GM18873 (cell line): Measurements from ENCODE around the gene TRIM24.
"Not testable (repeated sequence)": the region's sequence is repeated elsewhere in the genome, so short reads cannot be mapped to it uniquely, and the experiment has no call there.

Experiments
- ATAC-seq: cut with Tn5 transposase; IDR thresholded peaks from one replicate; pipeline ENCODE4 v1.9.1; 2021; ENCODE audit warnings: mild to moderate bottlenecking, moderate library complexity, moderate number of reproducible peaks; ENCODE audit not compliant: unreplicated experiment, low FRiP score

The TRIM24 gene

DNA sequence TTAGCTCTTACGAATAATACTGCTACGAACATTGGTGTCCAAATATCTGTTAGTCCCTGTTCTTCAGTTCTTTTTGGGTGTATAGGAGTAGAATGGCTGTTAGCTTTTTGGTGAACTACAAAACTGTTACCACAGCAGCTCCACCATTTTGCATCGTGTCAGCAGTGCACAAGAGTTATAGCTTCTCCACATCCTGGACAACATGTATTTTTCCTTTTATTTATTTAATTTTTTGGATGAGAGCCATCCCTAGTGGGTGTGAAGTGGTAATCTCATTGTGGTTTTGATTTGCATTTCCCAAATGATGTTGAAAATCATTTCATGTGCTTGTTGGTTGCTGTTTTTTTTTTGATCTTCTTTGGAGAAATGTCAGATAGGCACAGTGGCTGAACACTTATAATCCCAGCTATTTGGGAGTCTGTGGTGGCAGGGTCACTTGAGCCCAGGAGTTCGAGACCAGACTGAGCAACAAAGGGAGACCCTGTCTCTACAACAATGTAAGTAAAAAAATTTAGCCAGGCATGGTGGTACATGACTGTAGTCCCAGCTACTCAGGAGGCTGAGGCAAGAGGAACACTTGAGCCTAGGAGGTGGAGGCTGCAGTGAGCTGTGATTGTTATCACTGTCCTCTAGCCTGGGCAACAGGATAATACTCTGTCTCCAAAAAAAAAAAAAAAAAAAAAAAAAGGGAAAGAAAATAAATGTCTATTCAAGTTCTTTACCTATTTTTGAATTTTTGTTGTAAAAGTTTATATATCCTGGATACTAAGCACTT lies 31.7 kb downstream of the TRIM24 start:
- ATAC-seq, result no peak

DNA sequence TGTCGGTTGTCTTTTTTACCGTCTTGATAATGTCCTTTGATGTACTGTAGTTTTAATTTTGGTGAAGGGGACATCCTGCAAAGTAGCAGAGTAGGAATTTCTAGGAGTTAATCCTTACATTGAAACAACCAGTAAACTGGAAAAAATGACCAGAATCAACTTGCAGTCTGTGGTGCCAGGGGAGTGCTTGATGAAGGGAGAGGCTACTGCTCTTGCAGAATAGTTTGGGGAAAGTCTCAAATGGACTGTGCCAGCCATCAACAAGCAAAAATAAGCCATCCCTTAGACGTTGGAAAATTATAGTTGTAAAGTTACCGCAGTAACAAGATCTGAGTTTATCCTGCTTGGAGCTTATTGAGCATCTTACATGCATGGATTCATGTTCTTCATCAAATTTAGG lies 32.4 kb downstream of the TRIM24 start:
- no peak for ATAC-seq

DNA sequence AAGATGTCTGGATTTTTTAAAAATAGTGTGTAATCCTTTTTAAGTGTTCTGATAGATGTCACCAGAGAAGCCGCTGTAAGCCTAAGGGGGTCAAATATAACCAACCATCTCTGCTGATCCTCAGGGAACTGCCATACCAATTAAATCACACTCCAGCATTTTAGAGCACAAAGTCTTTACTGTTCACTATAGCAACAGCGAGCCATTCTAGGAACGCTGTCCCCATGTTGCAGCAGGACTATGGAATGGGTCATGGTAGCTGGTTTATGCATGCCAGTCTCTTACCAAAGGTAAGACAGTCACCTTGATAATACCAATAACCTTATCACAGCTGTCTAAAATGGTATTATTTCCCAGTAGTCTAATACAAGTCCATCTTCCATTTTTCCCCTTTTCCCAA lies 33.5 kb downstream of the TRIM24 start:
- ATAC-seq, result no peak

DNA sequence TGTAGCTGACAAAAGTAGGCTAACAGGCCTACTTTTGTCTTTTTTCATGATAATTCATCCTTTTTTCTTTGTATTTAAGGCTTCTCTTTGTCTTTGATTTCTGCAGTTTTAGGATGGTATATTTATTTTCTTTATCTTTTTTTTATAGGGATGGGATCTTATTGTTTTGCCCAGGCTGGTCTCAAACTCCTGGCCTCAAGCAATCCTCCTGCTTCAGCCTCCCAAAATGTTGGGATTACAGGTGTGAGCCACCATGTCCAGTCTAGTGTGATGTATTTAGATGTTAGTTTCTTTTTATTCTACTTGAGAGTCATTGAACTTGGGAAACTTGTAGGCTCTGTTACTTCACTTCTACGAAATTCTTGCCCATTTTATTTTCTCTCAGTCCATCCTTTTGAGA lies 35.4 kb downstream of the TRIM24 start:
- no peak for ATAC-seq

DNA sequence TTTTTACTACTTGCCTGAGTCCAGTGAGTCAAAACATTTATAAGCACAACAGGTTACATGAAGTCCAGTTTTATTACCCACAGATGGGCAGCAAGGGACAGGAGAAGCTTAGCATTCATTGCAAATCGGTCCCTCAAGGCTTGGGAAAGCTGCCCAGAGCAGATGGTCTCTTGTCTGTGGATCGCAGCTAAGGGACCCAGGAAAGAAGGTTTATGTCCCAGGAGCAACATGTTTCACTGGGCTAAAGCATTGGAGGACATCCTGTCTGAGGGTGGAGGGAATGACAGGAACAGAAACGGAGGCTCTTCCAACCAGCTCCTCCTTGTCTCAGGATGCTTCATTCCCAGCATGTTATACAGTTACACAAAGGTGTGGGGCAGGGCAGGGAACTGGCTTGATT lies 39.3 kb downstream of the TRIM24 start:
- no peak for ATAC-seq

DNA sequence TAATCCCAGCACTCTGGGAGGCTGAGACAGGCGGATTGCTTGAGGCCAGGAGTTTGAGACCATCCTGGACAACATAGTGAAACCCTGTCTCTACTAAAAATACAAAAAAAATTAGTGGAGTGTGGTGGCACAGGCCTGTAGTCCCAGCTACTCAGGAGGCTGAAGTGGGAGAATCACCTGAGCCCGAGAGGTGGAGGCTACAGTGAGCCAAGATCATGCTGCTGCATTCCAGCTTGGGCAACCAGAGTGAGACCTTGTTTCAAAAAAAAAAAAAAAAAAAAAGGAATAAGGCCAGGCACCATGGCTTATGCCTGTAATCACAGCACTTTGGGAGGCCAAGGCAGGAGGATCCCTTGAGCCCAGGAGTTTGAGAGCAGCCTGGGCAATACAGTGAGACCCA lies 40.2 kb downstream of the TRIM24 start:
- not testable (repeated sequence) for ATAC-seq

DNA sequence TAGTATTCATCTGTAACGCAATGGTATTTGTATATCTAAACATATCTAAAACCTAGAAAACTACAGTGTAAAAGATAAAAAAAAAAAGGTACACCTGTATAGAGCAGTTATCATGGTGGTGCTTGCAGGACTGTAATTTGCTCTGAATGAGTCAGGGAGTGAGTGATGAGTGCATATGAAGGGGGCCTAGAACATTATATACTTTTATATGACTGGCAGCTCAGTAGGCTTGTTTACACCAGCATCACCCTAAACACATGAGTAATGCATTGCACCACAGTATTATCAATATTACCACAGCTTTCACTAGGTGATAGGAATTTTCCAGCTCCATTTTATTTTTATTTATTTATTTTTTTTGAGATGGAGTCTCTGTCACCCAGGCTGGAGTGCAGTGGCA lies 40.8 kb downstream of the TRIM24 start:
- ATAC-seq, result no peak

DNA sequence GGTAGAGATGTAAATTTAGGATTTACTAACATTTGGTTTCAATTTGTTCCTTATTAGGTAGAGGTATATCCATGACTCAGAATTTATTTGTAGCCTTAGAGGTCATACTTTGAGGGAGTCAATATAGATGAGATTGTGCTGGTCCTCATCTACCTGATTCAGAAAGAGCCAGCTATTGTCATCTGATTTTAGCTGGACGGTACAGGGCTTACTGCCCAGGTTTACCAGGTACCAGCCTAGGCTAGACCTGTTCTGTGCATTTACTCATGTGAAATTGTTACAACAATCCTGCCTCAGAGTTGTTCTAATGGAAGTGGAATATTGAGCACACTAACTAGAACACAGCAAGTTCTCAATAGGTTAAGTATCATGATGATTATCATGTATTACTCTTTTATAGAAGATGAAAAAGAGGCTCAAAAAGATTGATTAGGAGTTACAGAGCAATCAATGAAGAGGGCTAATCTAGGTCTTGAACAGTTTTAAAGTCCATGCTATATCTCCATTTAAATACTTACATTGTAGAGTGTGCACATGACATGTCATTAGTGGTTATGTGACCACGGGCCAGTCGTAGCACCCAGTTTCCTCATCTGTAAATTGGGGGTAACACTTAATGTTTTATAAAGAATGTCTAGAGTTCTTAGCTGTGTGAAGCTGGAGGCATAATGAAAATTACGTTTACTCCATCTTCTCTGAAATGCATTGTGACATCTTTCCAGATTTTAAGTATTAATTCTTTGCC lies 42.1 kb downstream of the TRIM24 start:
- no peak for ATAC-seq

DNA sequence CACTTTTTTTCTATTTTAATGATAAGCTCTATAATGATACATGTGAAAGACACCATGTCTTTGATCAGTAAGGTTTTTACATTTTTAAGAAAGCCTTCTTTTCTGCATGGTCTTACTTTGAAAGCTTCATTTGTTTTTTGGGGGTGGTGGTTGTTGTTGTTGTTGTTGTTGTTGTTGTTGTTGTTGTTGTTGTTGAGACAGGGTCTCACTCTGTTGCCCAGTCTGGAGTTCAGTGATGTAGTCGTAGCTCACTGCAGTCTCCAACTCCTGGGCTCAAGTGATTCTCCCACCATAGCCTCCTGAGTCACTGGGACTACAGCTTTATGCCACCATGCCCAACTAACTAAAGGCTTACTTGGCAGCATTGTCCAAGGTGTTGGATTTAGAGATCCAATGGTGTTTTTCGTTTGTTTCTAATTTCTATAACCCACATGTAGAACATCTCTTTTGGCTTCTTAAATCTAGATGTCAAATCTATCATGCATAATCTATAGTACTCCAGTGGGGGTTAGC lies 45.4 kb downstream of the TRIM24 start:
- no peak for ATAC-seq

DNA sequence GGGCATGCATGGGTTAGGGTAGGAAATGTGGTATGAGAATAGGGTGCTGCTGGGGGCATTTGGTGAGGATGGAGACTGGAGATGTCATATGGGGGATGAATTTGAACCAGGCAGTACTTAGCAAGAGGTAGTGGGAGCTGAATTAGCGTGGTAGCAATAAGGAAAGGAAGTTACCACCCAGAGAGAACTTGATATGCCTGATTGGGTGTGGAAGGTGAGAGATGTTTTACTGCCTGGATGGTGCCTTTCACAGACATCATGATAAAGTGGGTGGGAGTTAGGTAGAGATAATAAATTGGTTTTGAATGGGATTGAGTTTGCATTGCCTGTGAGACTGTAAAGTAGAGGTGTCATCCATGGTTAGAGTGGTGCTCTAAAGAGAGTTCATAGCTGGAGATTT lies 46.7 kb downstream of the TRIM24 start:
- no peak for ATAC-seq

DNA sequence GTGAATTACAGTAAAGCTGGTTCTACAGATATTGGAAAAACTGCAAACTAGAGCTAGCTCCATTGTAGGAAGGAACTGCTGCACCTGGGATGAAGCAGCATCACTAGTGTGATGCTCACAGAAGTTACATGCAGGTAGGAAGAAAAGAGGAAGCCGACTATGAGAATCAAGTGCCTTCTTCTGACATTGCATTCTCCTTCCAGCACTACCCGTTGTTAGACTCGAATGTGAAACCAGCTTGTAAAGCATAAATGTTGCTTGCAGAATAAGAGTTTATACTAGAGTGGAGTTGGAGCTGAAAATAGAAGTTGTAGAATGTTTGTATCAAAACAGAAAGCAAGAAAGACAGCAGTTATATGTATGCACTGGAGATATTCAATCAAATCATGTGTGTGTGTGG lies 49.9 kb downstream of the TRIM24 start:
- ATAC-seq, result peak; percentile 55

DNA sequence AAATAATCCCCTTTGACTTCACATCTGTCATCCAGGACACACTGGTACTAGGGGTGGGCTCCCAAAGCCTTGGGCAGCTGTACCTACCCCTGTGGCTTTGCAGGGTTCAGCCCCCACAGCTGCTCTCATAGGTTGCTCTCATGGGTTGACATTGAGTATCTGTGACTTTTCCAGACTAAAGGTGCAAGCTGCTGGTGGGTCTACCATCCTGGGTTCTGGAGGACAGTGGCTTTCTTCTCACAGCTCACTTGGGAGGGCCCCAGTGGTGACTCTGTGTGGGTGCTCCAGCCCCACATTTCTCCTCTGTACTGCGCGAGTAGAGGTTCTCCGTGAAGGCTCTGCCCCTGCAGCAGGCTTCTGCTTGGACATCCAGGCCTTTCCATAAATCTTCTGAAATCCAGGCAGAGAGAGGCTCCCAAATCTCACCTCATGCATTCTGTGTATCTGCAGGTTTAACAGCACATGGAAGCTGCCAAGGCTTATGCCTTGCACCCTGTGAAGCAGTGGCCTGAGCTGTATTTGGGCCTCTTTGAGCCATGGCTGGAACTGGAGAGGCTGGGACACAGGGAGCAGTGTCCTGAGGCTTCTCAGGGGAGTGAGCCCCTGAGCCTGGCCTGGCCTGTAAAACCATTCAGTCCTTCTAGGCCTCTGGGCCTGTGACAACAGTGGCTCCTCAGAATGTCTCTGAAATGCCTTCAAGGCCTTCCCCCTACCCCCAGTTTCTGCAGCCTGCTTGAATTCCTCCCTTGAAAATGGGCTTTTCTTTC lies 52.2 kb downstream of the TRIM24 start:
- ATAC-seq, result no peak

DNA sequence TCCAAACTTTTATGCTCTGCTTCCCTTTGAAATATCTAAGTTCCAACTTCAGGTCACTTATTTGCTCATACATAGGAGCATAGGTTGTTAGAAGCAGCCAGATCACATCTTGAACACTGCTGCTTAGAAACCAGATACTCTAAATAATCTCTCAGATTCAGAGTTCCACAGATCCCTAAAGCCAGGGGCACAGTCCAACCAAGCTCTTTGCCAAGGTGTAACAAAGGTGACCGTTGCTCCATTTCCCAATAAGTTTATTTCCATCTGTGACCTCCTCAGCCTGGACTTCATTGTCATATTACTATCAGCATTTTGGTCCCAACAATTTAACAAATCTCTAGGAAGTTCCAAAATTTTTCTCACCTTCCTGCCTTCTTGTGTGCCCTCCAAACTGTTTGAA lies 52.8 kb downstream of the TRIM24 start:
- no peak for ATAC-seq

DNA sequence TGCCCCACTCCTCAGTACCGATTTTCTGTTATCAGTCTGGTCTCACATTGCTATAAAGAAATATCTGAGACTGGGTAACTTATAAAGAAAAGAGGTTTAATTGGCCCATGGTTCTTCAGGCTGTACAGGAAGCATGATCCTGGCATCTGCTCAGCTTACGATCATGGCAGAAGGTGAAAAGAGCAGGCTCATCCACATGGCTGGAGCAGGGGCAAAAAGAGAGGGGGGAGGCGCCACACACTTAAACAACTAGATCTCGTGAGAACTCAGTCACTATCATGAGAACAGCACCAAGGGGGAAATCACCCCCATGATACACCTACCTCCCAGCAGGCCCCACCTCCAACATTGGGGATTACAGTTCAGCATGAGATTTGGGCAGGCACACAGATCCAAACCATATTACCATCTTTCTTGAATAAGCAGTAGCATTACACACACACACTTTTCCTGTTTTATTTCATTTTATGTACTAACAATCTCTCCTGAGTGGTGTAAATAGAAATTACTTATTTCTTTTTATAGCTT lies 53.3 kb downstream of the TRIM24 start:
- ATAC-seq, result no peak

DNA sequence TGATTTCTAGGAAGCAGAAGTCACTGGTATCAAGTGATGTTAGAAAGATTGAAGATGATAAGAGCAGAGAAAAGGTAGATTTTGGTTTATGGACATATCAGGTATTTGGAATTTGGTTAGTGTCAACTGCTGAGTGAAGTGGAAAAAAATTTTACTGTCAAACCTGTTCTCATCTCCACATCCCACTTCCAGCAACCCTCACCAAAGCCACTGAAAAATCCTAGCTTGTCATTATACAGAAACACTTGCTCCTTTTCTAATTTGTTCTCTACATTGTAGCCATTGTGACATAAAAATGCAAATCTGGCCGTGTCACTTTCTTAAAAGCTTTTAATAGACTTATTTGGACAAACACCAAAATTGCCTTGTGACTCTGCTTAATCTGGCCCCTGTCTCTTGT lies 54.0 kb downstream of the TRIM24 start:
- ATAC-seq, result no peak

DNA sequence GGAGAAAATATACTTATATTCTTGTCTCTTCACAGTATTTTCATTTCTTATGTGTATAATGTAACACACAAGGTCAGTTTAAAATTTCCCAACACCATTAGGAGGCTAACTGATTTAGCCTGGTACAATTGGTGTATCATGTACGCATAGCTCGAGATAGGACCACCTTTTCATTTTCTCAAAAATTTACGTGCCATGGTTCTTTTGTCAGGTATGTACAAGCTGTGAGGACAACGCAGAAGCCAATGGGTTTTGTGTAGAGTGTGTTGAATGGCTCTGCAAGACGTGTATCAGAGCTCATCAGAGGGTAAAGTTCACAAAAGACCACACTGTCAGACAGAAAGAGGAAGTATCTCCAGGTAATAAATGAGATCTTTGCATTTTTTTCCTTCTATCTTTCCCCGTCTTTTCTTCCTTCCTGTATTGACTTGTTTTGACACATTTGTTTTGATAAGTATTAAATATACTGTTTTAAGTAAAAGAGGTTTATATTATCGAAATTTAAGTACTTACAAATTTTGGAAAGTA lies 55.0 kb downstream of the TRIM24 start:
- ATAC-seq, result peak; percentile 73

DNA sequence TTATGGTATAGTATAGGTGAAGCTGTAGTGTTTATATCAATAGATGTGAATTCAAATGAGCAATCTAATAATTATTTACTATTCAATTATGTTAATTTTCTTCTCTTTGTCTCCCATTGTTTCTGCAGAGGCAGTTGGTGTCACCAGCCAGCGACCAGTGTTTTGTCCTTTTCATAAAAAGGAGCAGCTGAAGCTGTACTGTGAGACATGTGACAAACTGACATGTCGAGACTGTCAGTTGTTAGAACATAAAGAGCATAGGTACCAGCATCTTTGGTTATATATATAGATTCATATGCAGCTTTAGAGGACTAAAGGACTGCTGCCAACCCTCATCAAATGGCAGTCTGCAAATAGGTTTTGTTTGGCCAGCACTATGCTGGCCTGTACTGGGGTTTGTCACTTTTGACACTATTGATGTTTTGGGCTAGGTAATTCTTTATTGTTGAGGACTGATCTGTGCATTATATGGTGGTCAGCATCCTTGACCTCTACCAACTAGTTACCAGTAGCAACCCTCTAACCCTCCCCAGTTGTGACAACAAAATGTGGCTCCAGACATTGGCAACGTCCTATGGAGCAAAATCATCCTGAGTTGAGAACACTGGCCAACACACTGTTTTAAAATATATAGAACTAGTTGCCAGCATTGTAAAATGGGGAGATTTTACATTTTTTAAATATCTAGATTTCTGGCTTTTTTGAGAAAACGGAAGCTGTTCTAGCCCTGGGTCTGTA lies 59.2 kb downstream of the TRIM24 start:
- ATAC-seq, result no peak

DNA sequence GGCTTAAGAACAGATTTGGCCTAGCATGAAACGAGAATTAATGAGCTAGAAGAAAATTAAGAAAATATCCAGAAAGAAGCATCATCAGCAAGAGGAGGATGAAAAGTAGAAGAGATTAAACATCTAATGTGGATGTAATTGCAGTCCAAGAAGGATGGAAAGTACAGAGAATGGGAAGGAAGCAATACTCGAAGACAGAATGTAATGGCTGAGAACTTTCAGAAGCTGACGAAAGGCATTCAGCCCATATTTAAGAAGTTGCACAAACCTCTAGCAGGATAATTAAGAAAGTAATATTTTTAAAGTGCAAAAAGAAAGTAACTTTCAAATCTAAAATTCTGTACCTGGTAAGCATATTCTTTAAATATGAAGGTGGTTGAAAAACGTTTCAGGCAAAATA lies 60.7 kb downstream of the TRIM24 start:
- ATAC-seq, result no peak

DNA sequence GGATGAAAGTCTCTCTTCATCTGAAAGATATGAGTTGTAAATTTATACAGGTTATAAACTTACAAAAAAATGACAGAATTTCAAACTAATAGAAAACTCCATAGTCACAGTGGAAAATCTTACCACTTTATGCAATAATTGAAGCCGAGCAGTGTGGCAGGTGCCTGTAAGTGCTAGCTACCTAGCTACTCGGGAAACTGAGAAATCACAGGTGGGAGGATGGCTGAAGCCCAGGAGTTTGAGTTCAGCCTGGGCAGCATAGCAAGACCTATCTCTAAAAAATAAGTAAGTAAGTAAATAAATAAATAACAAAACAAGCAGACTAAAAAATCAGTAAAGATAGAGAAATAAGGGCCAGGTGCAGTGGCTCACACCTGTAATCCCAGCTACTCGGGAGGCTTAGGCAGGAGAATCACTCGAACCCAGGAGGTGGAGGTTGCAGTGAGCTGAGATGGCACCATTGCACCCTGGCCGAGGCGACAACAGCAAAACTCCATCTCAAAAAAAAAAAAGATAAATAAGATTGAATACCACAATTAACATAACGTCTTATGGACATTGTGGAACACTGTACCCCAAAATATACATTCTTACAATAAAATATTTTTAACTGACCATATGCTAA lies 61.9 kb downstream of the TRIM24 start:
- no peak for ATAC-seq

DNA sequence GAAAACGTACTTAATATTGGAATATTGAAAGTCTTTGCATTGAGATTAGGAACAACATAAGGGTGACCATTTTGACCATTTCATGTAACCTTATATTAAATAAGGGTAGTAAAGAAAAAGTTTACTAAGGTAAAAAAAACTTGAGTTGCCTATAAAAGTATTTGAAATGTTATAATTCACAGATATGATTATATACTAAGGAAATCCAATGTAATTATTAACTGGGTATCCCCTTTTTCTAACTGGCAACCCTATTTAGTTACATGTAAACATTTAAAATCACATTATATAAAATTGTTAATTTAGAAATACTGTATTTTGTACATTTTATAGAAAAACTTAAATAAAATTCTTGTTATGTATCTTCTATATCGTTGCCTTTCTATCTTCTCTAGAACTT lies 64.2 kb downstream of the TRIM24 start:
- ATAC-seq, result no peak
